H1 (cell line): ENCODE results near the gene POLR3GL. TPM values are rescaled to one million over a fixed set of nuclear protein-coding genes. Genes with fewer than 3 reads are reported as not detected.

Source experiments
- CTCF ChIA-PET: fragments of 300-600 bp; sonication (Branson Sonifier 250); formaldehyde crosslinking; loops from one replicate; lab custom pipeline; 2021; ENCODE audit not compliant: partially characterized antibody; lab: Charles Lee
- POLR2A ChIA-PET: fragments of 300-600 bp; sonication (Branson Sonifier 250); formaldehyde crosslinking; loops from one replicate; lab custom pipeline; 2021; ENCODE audit warnings: inconsistent platforms; ENCODE audit not compliant: partially characterized antibody; lab: Charles Lee
- DNase-seq, 2 experiments: peaks; one replicate each; pipeline versions ENCODE4 v3.0.0 to v3.0.0-alpha.2; 2010 to 2022; ENCODE audit warnings: low spot score in 2 of 2, low read depth in 1 of 2, mixed read lengths in 1 of 2
- FAIRE-seq: peaks from 2 replicates; lab custom pipeline; 2011; peaks lifted over from hg19 to GRCh38; lab: Jason Lieb, UNC
- H2AFZ ChIP-seq: 2 replicates; pipeline ENCODE4 v1.8.1; 2012; ENCODE audit warnings: low read length, inconsistent platforms
- H2AK5ac ChIP-seq: 2 replicates; pipeline ENCODE4 v1.6.1; 2013; ENCODE audit warnings: low read depth, low read length
- H2BK120ac ChIP-seq: replicated peaks from 2 replicates; pipeline ENCODE3; 2013; ENCODE audit warnings: low read depth, low read length, inconsistent platforms
- H2BK12ac ChIP-seq: 2 replicates; pipeline ENCODE4 v1.6.1; 2013; ENCODE audit warnings: low read depth, low read length
- H2BK15ac ChIP-seq: 2 replicates; pipeline ENCODE4 v1.6.1; 2013; ENCODE audit warnings: low read length
- H2BK20ac ChIP-seq: 2 replicates; pipeline ENCODE4 v1.6.1; 2013; ENCODE audit warnings: low read length
- H2BK5ac ChIP-seq: 2 replicates; pipeline ENCODE4 v1.6.1; 2013; ENCODE audit warnings: low read depth, low read length
- H3K14ac ChIP-seq: 2 replicates; pipeline ENCODE4 v1.6.1; 2013; ENCODE audit warnings: inconsistent platforms; ENCODE audit not compliant: insufficient read length
- H3K18ac ChIP-seq: 2 replicates; pipeline ENCODE4 v1.6.1; 2013; ENCODE audit warnings: low read length; ENCODE audit errors: extremely low read depth
- H3K23ac ChIP-seq: 2 replicates; pipeline ENCODE4 v1.6.1; 2013; ENCODE audit warnings: inconsistent platforms; ENCODE audit not compliant: insufficient read length
- H3K23me2 ChIP-seq: 2 replicates; pipeline ENCODE4 v1.6.1; 2013; ENCODE audit warnings: low read depth, low read length
- H3K27ac ChIP-seq: 2 replicates; pipeline ENCODE4 v1.6.1; 2011; ENCODE audit warnings: low read depth, low read length, inconsistent platforms
- H3K27me3 ChIP-seq, 4 experiments: replicated peaks in 1 of 4; 1 replicate in 1 of 4; 2 replicates in 3 of 4; pipeline versions ENCODE4 v1.6.1 to v1.8.1; 2011 to 2013; ENCODE audit warnings: low read length in 3 of 4, mild to moderate bottlenecking in 3 of 4, inconsistent platforms in 2 of 4, mixed read lengths in 2 of 4, moderate library complexity in 1 of 4; ENCODE audit not compliant: control insufficient read depth in 3 of 4, insufficient read depth in 3 of 4; ENCODE audit errors: extremely low read depth in 1 of 4
- H3K36me3 ChIP-seq, 4 experiments: 2 replicates each; pipeline versions ENCODE4 v1.6.1 to v1.8.1; 2011 to 2013; ENCODE audit warnings: mild to moderate bottlenecking in 4 of 4, low read length in 3 of 4, moderate library complexity in 2 of 4, control low read depth in 1 of 4, inconsistent platforms in 1 of 4; ENCODE audit not compliant: insufficient read depth in 4 of 4, control insufficient read depth in 2 of 4
- H3K4ac ChIP-seq: replicated peaks from 2 replicates; pipeline ENCODE3; 2013; ENCODE audit warnings: low read length, low read depth, mixed read lengths, inconsistent platforms; ENCODE audit not compliant: insufficient read length
- H3K4me1 ChIP-seq, 4 experiments: replicated peaks in 1 of 4; 1 replicate in 1 of 4; 2 replicates in 3 of 4; pipeline versions ENCODE4 v1.6.1 to v1.8.1; 2011 to 2013; ENCODE audit warnings: low read length in 3 of 4, inconsistent platforms in 2 of 4, mixed read lengths in 1 of 4; ENCODE audit not compliant: insufficient read depth in 4 of 4, control insufficient read depth in 3 of 4
- H3K4me2 ChIP-seq, 2 experiments: 2 replicates each; pipeline versions ENCODE4 v1.6.1 to v1.8.1; 2011 to 2013; ENCODE audit warnings: low read depth in 2 of 2, low read length in 2 of 2, control low read depth in 1 of 2, inconsistent platforms in 1 of 2, mild to moderate bottlenecking in 1 of 2; ENCODE audit not compliant: insufficient read depth in 1 of 2
- H3K4me3 ChIP-seq, 4 experiments: fragments of 200-600, 300-600 bp in 1 of 4; sonication (generic), shearing (Covaris generic), sonication (Bioruptor Twin) in 1 of 4; 2 replicates each; pipeline versions ENCODE4 v1.5.1 to v1.8.1; 2011 to 2016; ENCODE audit warnings: low read length in 4 of 4, low read depth in 3 of 4, control low read depth in 2 of 4, inconsistent platforms in 2 of 4, mild to moderate bottlenecking in 2 of 4, mixed read lengths in 1 of 4, moderate library complexity in 1 of 4; ENCODE audit not compliant: insufficient read depth in 2 of 4; ENCODE audit errors: extremely low read depth in 1 of 4
- H3K56ac ChIP-seq: replicated peaks from 2 replicates; pipeline ENCODE3; 2013; ENCODE audit warnings: low read depth, mild to moderate bottlenecking, mixed read lengths, low read length, inconsistent platforms; ENCODE audit not compliant: insufficient read length
- H3K79me1 ChIP-seq: 2 replicates; pipeline ENCODE4 v1.6.1; 2013; ENCODE audit warnings: low read depth, low read length, control low read depth
- H3K79me2 ChIP-seq, 2 experiments: 2 replicates each; pipeline versions ENCODE4 v1.6.1 to v1.8.1; 2012 to 2013; ENCODE audit warnings: low read length in 2 of 2, mild to moderate bottlenecking in 2 of 2, inconsistent platforms in 1 of 2; ENCODE audit not compliant: insufficient read depth in 2 of 2, control insufficient read depth in 1 of 2
- H3K9ac ChIP-seq, 4 experiments: replicated peaks in 1 of 4; 1 replicate in 1 of 4; 2 replicates in 3 of 4; pipeline versions ENCODE4 v1.6.1 to v1.8.1; 2011 to 2013; ENCODE audit warnings: low read depth in 3 of 4, low read length in 3 of 4, control low read depth in 2 of 4, mild to moderate bottlenecking in 2 of 4, moderate library complexity in 2 of 4, inconsistent platforms in 1 of 4; ENCODE audit errors: extremely low read depth in 1 of 4
- H3K9me3 ChIP-seq, 2 experiments: 2 replicates each; pipeline versions ENCODE4 v1.6.1 to v1.8.1; 2012 to 2013; ENCODE audit warnings: mild to moderate bottlenecking in 2 of 2, moderate library complexity in 2 of 2, control low read depth in 1 of 2, inconsistent platforms in 1 of 2, low read depth in 1 of 2, low read length in 1 of 2, mixed read lengths in 1 of 2; ENCODE audit not compliant: insufficient read depth in 2 of 2
- H4K20me1 ChIP-seq, 2 experiments: replicated peaks in 1 of 2; 2 replicates each; pipeline versions ENCODE3 to v1.8.1; 2011 to 2013; ENCODE audit warnings: inconsistent platforms in 2 of 2, low read length in 2 of 2, mild to moderate bottlenecking in 1 of 2; ENCODE audit not compliant: insufficient read depth in 2 of 2, control insufficient read depth in 1 of 2
- H4K5ac ChIP-seq: 2 replicates; pipeline ENCODE4 v1.6.1; 2013; ENCODE audit warnings: low read length, low read depth, mixed read lengths, inconsistent platforms; ENCODE audit not compliant: insufficient read length
- H4K8ac ChIP-seq: 2 replicates; pipeline ENCODE4 v1.8.0; 2013; ENCODE audit warnings: mild to moderate bottlenecking, moderate library complexity, low read length, inconsistent platforms; ENCODE audit not compliant: insufficient read depth; ENCODE audit errors: extremely low read depth
- H4K91ac ChIP-seq: replicated peaks from 2 replicates; pipeline ENCODE3; 2013; ENCODE audit warnings: low read length, mixed read lengths, inconsistent platforms; ENCODE audit not compliant: insufficient read length
- ATF3 ChIP-seq: IDR thresholded peaks from 2 replicates; pipeline ENCODE4 v1.6.1; 2011; ENCODE audit warnings: low read depth, mild to moderate bottlenecking, low read length; ENCODE audit not compliant: insufficient read depth
- BCL11A ChIP-seq, 2 experiments: IDR thresholded peaks; one replicate each; pipeline ENCODE4 v1.6.1; 2011; ENCODE audit warnings: low read depth in 2 of 2, low read length in 2 of 2, mild to moderate bottlenecking in 2 of 2
- CREB1 ChIP-seq: IDR thresholded peaks from 2 replicates; pipeline ENCODE4 v1.6.1; 2012; ENCODE audit warnings: inconsistent platforms
- GTF2F1 ChIP-seq: IDR thresholded peaks from 2 replicates; pipeline ENCODE4 v1.6.1; 2012; ENCODE audit warnings: low read depth, low read length, improper control_type of control experiment, borderline replicate concordance
- KDM1A ChIP-seq: fragments of 200-600, 300-600 bp; sonication (generic); IDR thresholded peaks from 2 replicates; pipeline ENCODE4 v1.7.1; 2016; ENCODE audit warnings: mild to moderate bottlenecking, low read length, borderline replicate concordance
- KDM4A ChIP-seq: IDR thresholded peaks from one replicate; pipeline ENCODE4 v1.7.1; 2012; ENCODE audit warnings: low read depth, mild to moderate bottlenecking, moderate library complexity, low read length, inconsistent platforms; ENCODE audit not compliant: severe bottlenecking
- NRF1 ChIP-seq: IDR thresholded peaks from 2 replicates; pipeline ENCODE4 v1.6.1; 2011; ENCODE audit warnings: mild to moderate bottlenecking, low read depth, low read length, improper control_type of control experiment
- PHF8 ChIP-seq: fragments of 200-600 bp; sonication (generic); conservative IDR thresholded peaks from 2 replicates; pipeline ENCODE4 v1.7.1; 2012; ENCODE audit warnings: low read depth, mild to moderate bottlenecking, inconsistent platforms, low read length, moderate library complexity
- RXRA ChIP-seq: IDR thresholded peaks from 2 replicates; pipeline ENCODE4 v1.6.1; 2011; ENCODE audit warnings: low read depth, mild to moderate bottlenecking, low read length, moderate library complexity; ENCODE audit not compliant: insufficient read depth
- SAP30 ChIP-seq: fragments of 300-600 bp; sonication (generic); IDR thresholded peaks from 2 replicates; pipeline ENCODE4 v1.7.1; 2012; ENCODE audit warnings: low read length, moderate library complexity, mild to moderate bottlenecking, inconsistent platforms; ENCODE audit not compliant: insufficient read depth, insufficient replicate concordance
- SIN3A ChIP-seq, 2 experiments: IDR thresholded peaks in 1 of 2; conservative IDR thresholded peaks in 1 of 2; 2 replicates each; pipeline ENCODE4 v1.6.1; 2011 to 2012; ENCODE audit warnings: low read length in 2 of 2, improper control_type of control experiment in 1 of 2, low read depth in 1 of 2, mild to moderate bottlenecking in 1 of 2
- YY1 ChIP-seq: IDR thresholded peaks from 2 replicates; pipeline ENCODE4 v1.6.1; 2011; ENCODE audit warnings: low read depth, mild to moderate bottlenecking, low read length
- WGBS, 2 experiments: shearing (Covaris generic) in 1 of 2; methylation state at CpG; one replicate each; pipeline versions ENCODE4 v1.1.6 to v1.1.7; 2013 to 2015; ENCODE audit warnings: low lambda C conversion rate in 2 of 2, mixed read lengths in 2 of 2, inconsistent platforms in 1 of 2, low coverage in 1 of 2, missing lambda C conversion rate in 1 of 2; ENCODE audit not compliant: insufficient replicate concordance in 2 of 2, insufficient coverage in 1 of 2, insufficient read length in 1 of 2; ENCODE audit errors: extremely low coverage in 1 of 2, missing lambda C conversion rate in 1 of 2; 5-methylcytosine and 5-hydroxymethylcytosine counted together
- polyA plus RNA-seq, 7 experiments: library from polyadenylated mRNA; depleted of rRNA in 3 of 7; stranded (reverse) in 5 of 7; unstranded in 2 of 7; fragments of >200 nt in 5 of 7; fragments of 200-250 nt in 2 of 7; gene quantifications; 1 replicate in 5 of 7; 2 replicates in 1 of 7; 4 replicates in 1 of 7; pipeline versions ENCODE4 v1.2.1 to v1.2.3, GENCODE V29; 2011 to 2013; ENCODE audit warnings: missing spikeins in 2 of 7, mixed read lengths in 2 of 7
- total RNA-seq: library from RNA; stranded (reverse); fragmentation: NEBNext Ultra II Directional; extraction: Animal tissue kit (Norgen Biotek cat#: 25700); gene quantifications from 2 replicates; pipeline ENCODE4 v1.2.1, GENCODE V29; 2021

The POLR3GL gene
- total and polyA plus RNA-seq, 2 of the 8 experiments (the other 6 are each of a cell fraction or from before 2014, with no cell fraction given) = 3.1 to 3.9 TPM

- Histone ChIP-seq H4K5ac (no peak overlapping the region), H3K23me2 (peaks cover 9% of the 10 kb centered on the region), H2AK5ac (no peak overlapping the region), H2BK12ac (no peak overlapping the region), H3K23ac (no peak overlapping the region), H3K27ac (no peak overlapping the region), H3K4me2 (peak overlapping the region in 1 of 2 experiments; percentile 96; a peak in 1 of 4 replicates), H3K18ac (no peak overlapping the region), H2BK120ac (no peak overlapping the region), H4K8ac (no peak overlapping the region; the same call in 1 of the 2 replicates), H3K4me1 (peaks cover 2 to 8% (median 5%) of the 10 kb centered on the region in 4 experiments; a peak in 4 of 7 replicates), H3K79me1 (peaks cover 6% of the 10 kb centered on the region; the same call in 1 of the 2 replicates), H2AFZ (no peak overlapping the region), H4K20me1 (peaks cover 0 to 2% of the 10 kb centered on the region in 2 experiments), H2BK15ac (no peak overlapping the region), H3K27me3 (no peaks in the 10 kb centered on the region), H3K79me2 (peaks cover 4 to 27% of the 10 kb centered on the region in 2 experiments; a peak in 3 of 4 replicates), H3K9me3 (no peaks in the 10 kb centered on the region), H3K9ac (no peak overlapping the region), H3K36me3 (peaks cover 17 to 35% (median 25%) of the 10 kb centered on the region in 4 experiments), H2BK5ac (no peak overlapping the region), H3K56ac (no peak overlapping the region), H2BK20ac (no peak overlapping the region), H3K4me3 (0 out of 8 replicates have a peak overlapping the region, but pooled peaks of 1 of the 4 experiments have one; percentile 14), H3K4ac (no peak overlapping the region), H4K91ac (no peak overlapping the region), H3K14ac (no peak overlapping the region)
- ChIA-PET CTCF (interaction anchor here (1.1 to 12.6 kb wide), 6 partner anchors 11 to 25 kb away, joined by 3 to 93 read pairs (median 3); no protein-coding TSS in a partner anchor), POLR2A (interaction anchor here (0.8 to 13.4 kb wide), 10 partner anchors 10 to 65 kb away, joined by 3 to 218 read pairs (median 6); partner anchors contain the start of genes HJV and RBM8A)
- DNase-seq (no peak), FAIRE-seq (no peak)
- WGBS, 2 experiments = 82% methylated on average over 1 of the region's 1 CpG; no CpG with 5 or more reads in 1 of the 2 experiments
- TF ChIP-seq PHF8 (no peak), BCL11A (IDR thresholded peaks at IDR 0.05; ENCODE audit: low read depth in 2 of 2, low read length in 2 of 2) (no peak), RXRA (no peak), KDM4A (no peak), YY1 (no peak), SIN3A (conservative IDR thresholded peaks at IDR 0.05 in 1 of 2, IDR thresholded peaks at IDR 0.05 in 1 of 2; ENCODE audit: low read depth in 1 of 2, low read length in 2 of 2) (no peak), ATF3 (no peak), GTF2F1 (no peak), NRF1 (no peak), SAP30 (no peak), KDM1A (no peak), CREB1 (no peak)
Measured at GRCh38 chr1:145992502-145992936, 28.0 kb downstream of the POLR3GL start.
